NAMALWA (cell line): ENCODE results near the gene CCDC138.

ENCODE experiments used
- DNase-seq: peaks from one replicate; pipeline ENCODE4 v3.0.0-alpha.2; 2015; ENCODE audit warnings: low spot score

Gene CCDC138

GRCh38 chr2:108829578-108830310 is 43.2 kb downstream of the CCDC138 start:
- no peak for DNase-seq

DNA sequence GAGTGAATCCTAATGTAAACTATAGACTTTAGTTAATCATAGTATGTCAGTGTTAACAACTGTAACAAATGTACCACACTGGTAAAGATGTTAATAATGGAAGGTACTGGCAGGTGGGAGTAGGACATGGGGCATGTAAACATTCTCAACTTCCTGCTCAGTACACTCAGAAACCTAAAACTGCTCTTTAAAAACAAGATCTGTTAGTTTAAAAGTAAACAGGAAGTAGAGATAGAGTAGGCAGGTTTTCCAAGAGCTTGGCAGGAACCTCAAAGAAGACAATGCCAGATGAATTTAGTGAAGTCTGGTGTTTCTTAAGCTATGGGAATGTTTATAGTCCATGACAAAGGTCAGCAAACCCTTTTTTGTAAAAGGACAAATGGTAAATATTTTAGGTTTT is 46.6 kb downstream of the CCDC138 start:
- DNase-seq = no peak

GRCh38 chr2:108834620-108835019 is 48.0 kb downstream of the CCDC138 start:
- no peak for DNase-seq

- DNase-seq = no peak
Measured at GRCh38 chr2:108835040-108835439, 48.5 kb downstream of the CCDC138 start.

- DNase-seq = no peak
Measured at GRCh38 chr2:108837198-108837597, 50.6 kb downstream of the CCDC138 start.

DNA sequence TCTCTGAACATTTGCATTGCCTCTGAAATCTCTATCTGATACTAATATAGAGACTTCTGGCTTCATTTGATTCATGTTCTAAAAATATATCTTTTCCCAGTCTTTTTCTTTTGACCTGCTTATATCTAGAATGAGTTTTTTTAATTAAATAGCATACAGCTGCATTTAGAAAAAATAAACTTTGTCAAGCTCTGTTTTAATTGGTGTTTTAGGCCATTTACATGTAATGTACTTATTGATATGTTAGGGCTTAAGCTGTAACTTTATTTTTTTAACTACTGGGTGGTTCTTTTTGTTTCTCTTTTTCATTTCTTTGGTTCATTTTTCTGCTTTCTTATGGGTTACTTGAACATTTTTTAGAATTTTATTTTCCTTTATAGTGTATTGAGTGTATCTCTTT is 54.9 kb downstream of the CCDC138 start:
- DNase-seq = no peak

GRCh38 chr2:108845923-108846322 is 59.4 kb downstream of the CCDC138 start:
- no peak for DNase-seq

DNA sequence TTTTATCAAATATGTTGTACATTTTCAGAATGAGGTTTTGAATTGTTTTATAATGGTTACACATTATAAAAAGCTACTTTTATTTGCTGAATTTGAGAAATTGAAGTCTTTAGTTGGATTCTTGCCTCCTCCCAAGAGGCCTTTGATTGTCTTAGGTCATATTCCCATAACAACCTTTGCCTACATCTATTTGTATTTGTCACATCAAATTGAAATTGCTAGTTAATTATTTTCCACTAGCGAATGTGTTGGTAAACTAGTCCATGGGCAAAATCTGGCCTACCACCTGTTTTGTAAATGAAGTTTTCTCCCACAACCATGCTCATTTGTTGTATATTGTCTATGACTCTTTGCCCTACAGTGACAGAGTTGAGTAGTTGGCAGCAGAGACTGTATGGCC is 60.4 kb downstream of the CCDC138 start:
- DNase-seq = no peak

DNA sequence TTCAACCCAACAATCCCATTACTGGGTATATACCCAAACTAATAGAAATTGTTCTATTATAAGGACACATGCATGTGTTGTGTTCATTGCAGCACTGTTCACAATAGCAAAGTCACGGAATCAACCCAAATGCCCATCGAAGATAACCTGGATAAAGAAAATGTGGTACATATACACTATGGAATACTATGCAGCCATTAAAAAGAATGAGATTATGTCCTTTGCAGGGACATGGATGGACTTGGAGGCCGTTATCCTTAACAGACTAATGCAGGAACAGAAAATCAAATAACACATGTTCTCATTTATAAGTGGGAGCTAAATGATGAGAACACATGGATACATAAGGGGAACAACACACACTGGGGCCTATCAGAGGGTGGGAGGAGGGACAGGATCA is 65.8 kb downstream of the CCDC138 start:
- DNase-seq = no peak

DNA sequence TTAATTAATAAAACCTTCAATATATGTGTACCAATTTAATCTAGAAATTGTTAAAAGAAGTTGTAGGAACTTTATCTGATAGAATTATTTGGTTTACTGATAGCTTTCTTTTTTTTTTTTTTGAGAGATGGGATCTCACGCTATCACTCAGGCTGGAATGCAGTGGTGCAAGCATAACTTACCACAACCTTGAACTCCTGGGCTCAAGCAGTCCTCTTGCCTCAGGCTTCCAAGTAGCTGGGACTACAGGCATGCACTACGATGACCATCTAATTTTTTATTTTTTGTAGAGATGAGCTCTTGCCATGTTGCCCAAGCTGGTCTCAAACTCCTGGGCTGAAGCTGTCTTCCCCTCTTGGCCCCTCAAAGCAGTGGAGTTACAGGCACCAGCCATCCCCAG is 66.8 kb downstream of the CCDC138 start:
- no peak for DNase-seq

- DNase-seq = no peak
Measured at GRCh38 chr2:108854484-108854883, 67.9 kb downstream of the CCDC138 start.

- DNase-seq = peak; percentile 30
Measured at GRCh38 chr2:108855194-108855593, 68.6 kb downstream of the CCDC138 start.

GRCh38 chr2:108858894-108859293 is 72.3 kb downstream of the CCDC138 start:
- DNase-seq = no peak

DNA sequence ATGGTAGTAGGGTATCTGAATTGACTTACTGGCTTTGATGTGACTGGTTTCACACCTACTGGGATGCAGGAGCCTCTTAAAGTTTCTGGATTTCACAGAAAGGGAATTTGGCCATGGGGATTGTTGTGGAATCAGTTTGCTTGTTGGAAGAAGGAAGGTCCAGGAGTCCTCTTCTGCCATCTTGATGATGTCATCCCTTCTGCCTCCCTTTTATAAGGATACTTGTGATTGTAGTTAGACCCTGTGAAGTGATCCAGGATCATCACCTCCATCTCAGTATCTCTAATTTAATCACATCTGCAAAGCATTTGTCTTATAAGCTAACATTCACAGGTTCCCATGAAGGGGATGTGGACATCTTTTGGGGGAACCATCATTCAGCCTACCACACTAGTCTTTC is 79.5 kb downstream of the CCDC138 start:
- DNase-seq = no peak

- no peak for DNase-seq
Measured at GRCh38 chr2:108868911-108869310, 82.3 kb downstream of the CCDC138 start.

DNA sequence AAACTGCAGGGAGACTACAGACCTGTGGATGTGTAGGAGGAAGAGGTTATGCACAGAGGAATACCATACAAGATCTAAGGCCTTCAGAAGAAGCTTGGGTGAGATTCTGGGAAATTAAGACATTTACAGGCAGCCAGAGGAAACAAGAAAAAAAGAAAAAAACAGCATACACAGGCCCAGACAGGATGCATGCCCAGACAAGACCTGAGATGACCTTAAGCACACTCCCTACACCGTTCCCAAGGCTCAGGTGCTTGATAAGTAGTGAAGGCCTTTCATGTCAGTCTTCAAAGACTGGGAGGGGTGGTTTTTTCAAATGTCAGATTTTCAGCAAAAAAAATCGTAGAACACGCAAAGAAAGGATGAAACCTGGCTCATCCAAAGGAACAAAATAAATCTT is 83.0 kb downstream of the CCDC138 start:
- DNase-seq = no peak

DNA sequence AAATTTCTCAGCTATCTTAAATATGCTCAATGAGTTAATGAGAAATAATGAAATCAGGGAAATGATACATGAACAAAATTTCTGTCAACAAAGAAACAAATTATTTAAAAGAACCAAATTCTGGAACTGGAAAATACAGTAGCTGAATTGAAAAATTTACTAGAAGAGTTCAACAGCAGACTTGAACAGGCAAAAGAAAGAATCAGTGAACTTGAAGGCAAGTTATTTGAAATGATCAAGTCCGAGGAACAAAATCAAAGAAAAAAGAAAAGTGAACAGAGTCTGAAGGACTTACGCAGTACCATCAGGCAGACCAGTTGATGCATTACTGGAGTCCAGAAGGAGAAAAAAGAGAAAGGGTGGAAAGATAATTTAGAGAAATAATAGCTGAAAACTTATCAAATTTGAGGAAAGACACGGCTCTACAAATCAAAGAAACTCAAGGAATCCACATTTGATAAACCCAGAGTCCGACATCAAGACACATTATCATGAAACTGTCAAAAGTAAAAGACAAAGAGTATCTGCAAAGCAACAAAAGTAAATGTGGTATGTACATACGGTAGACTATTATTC is 83.6 kb downstream of the CCDC138 start:
- DNase-seq = no peak

DNA sequence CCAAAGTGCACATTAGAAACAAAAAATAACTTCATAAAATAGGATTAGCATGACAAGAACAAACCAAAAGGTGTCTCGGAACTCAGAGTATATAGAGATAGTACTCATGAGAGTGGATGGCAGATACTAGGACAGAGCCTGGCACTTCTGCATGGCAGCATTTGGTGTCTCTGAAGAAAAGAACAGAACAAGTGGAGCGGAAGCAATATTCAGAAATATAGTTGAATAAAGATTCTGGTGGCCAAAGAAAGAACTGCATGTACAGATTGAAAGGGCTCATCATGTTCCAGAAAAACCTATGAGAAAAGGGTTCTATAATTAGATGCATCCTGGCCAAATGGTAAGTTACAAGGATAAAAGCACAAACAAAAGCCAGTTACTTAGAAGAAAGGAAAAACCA is 90.9 kb downstream of the CCDC138 start:
- no peak for DNase-seq

GRCh38 chr2:108878276-108878675 is 91.7 kb downstream of the CCDC138 start:
- no peak for DNase-seq

DNA sequence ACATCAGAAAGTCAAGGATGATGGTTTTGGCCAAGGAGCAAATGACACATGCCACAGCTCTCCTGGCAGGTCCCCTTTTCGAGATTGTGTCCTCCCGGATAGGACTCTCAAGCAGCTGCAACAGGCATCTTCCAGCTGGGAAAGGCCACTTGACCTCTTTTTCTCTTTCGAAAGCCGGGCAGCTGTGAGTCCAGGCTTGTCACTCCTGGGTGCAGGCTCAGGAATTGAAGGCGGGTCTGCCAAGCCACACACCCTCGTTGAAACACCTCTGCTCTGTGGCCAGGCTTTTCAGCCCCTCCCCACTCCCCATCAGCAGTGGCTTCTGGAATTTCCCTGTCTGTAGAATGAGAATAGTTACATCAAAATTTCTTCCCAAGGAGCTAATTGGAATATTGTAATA is 98.0 kb downstream of the CCDC138 start:
- no peak for DNase-seq

GRCh38 chr2:108889907-108890306 is 103.3 kb downstream of the CCDC138 start:
- DNase-seq = no peak

DNA sequence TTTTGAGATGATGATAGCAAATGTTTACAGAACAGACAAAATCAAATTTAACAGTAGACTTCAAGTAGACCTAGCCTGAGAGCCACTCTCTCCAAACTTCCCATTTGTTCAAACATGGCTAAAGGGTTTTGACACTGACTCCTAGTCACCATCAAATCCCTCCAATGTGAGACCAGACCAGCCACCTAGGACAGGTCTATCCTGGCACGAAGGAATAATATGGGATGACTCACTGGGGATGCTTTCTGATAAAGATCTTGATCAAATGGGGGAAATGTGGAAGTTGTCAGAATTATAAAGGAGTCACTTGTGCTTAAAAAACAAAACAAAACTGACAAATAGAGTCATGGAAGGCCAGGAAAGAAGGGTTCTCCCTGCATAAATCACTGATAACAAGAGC is 106.7 kb downstream of the CCDC138 start:
- no peak for DNase-seq

GRCh38 chr2:108894766-108895165 is 108.2 kb downstream of the CCDC138 start:
- DNase-seq = no peak

DNA sequence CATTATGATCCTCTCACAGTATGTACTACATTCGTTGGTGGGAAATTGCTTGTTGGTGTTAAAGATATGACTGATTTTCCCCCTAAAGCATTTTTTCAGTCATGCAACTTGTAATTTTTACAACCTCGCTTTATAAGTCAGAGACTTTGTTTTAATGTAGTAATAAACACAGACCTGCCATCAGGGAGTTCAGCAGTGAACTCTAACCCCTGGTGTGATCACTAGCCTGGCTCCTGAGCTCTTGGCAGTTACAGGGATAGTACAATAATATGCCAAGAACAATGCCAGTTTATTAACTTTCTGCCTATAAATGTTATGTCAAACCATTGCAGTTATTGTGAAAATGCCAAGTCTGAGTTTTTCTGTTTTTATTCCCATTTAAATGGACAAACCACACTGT is 108.6 kb downstream of the CCDC138 start:
- DNase-seq = no peak
